Activated CD4-positive, alpha-beta T cell treated with anti-CD3 and anti-CD28 coated beads for 48 hours (primary cell): ENCODE results near the gene NPSR1.
"Not testable (repeated sequence)": the region's sequence is repeated elsewhere in the genome, so short reads cannot be mapped to it uniquely, and the experiment has no call there.

Experiments
- DNase-seq: peaks from one replicate; pipeline ENCODE4 v3.0.0-alpha.2; 2020

Gene NPSR1

GRCh38 chr7:34759477-34760125 is 101.6 kb downstream of the NPSR1 start:
- no peak for DNase-seq

- DNase-seq: no peak
These were observed 102.3 kb downstream of the NPSR1 start for GRCh38 chr7:34760271-34760670.

GRCh38 chr7:34761206-34761605 is 103.2 kb downstream of the NPSR1 start:
- DNase-seq: no peak

GRCh38 chr7:34761627-34762026 is 103.6 kb downstream of the NPSR1 start:
- DNase-seq: no peak

- DNase-seq: no peak
These were observed 104.7 kb downstream of the NPSR1 start for GRCh38 chr7:34762764-34763163.

- no peak for DNase-seq
These were observed 114.4 kb downstream of the NPSR1 start for GRCh38 chr7:34772296-34772938.

- DNase-seq: no peak
These were observed 118.8 kb downstream of the NPSR1 start for GRCh38 chr7:34776748-34777358.

- DNase-seq: no peak
These were observed 122.5 kb downstream of the NPSR1 start for GRCh38 chr7:34780546-34780945.

- DNase-seq: no peak
These were observed 129.6 kb downstream of the NPSR1 start for GRCh38 chr7:34787586-34787985.

GRCh38 chr7:34806831-34807230 is 148.8 kb downstream of the NPSR1 start:
- no peak for DNase-seq

- DNase-seq: no peak
These were observed 149.7 kb downstream of the NPSR1 start for GRCh38 chr7:34807548-34808340.

GRCh38 chr7:34814203-34814842 is 156.3 kb downstream of the NPSR1 start:
- DNase-seq: not testable (repeated sequence)

GRCh38 chr7:34821932-34822558 is 164.0 kb downstream of the NPSR1 start:
- DNase-seq: no peak

- DNase-seq: peak; percentile 68
These were observed 165.7 kb downstream of the NPSR1 start for GRCh38 chr7:34823650-34824258.

GRCh38 chr7:34825221-34825620 is 167.2 kb downstream of the NPSR1 start:
- DNase-seq: no peak

- DNase-seq: no peak
These were observed 172.4 kb downstream of the NPSR1 start for GRCh38 chr7:34830390-34830789.

GRCh38 chr7:34831436-34831835 is 173.4 kb downstream of the NPSR1 start:
- DNase-seq: no peak

GRCh38 chr7:34832020-34832419 is 174.0 kb downstream of the NPSR1 start:
- DNase-seq: no peak

GRCh38 chr7:34835901-34836600 is 178.0 kb downstream of the NPSR1 start:
- DNase-seq: no peak

- DNase-seq: no peak
These were observed 179.3 kb downstream of the NPSR1 start for GRCh38 chr7:34837316-34837715.

GRCh38 chr7:34837801-34838201 is 179.8 kb downstream of the NPSR1 start:
- DNase-seq: no peak
